NT2/D1 (cell line): ENCODE results near the gene MAST4.

Source experiments
- DNase-seq: peaks from one replicate; pipeline ENCODE4 v3.0.0-alpha.2; 2011; ENCODE audit warnings: low read depth, low spot score
- H3K27me3 ChIP-seq: 2 replicates; pipeline ENCODE4 v1.6.0; 2011; ENCODE audit warnings: mild to moderate bottlenecking; ENCODE audit not compliant: insufficient read length, insufficient read depth
- H3K36me3 ChIP-seq: 2 replicates; pipeline ENCODE4 v1.6.1; 2011; ENCODE audit warnings: mild to moderate bottlenecking, low read length, mixed read lengths; ENCODE audit not compliant: insufficient read depth, insufficient read length
- H3K4me1 ChIP-seq: 2 replicates; pipeline ENCODE4 v1.5.1; 2011; ENCODE audit not compliant: insufficient read depth, insufficient read length
- H3K4me3 ChIP-seq: 2 replicates; pipeline ENCODE4 v1.5.1; 2011; ENCODE audit warnings: low read depth; ENCODE audit not compliant: insufficient read length
- H3K9ac ChIP-seq: 2 replicates; pipeline ENCODE4 v1.6.0; 2011; ENCODE audit warnings: low read depth; ENCODE audit not compliant: insufficient read length
- H3K9me3 ChIP-seq: 2 replicates; pipeline ENCODE4 v1.5.1; 2011; ENCODE audit warnings: mild to moderate bottlenecking, low read length; ENCODE audit not compliant: insufficient read depth
- SUZ12 ChIP-seq: IDR thresholded peaks from 2 replicates; pipeline ENCODE4 v1.6.1; 2011; ENCODE audit not compliant: insufficient read length, insufficient read depth; ENCODE audit errors: extremely low read depth
- YY1 ChIP-seq: IDR thresholded peaks from 2 replicates; pipeline ENCODE4 v1.6.1; 2011; ENCODE audit not compliant: insufficient read length, insufficient read depth
- ZNF274 ChIP-seq: IDR thresholded peaks from 2 replicates; pipeline ENCODE4 v1.6.1; 2011; ENCODE audit warnings: mild to moderate bottlenecking, low read depth, low read length

Gene MAST4

DNA sequence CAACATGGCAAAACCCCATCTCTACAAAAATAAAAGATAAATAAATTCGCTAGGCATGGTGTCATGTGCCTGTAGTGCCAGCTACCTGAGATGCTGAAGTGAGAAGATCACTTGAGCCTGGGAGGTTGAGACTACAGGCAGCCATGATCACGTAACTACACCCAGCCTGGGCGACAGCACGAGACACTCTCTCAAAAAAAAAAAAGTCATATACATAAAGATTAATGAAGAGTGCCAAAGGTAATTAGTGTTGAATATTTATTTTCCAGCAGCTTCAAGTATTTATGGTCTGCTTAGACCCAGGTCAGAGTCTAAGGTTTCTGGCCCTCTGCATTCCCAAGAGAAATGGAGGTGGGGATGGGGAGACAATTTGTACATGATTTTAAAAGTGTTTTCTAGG, 432.7 kb downstream of the MAST4 start:
- H3K4me1 ChIP-seq = no peaks in the 10 kb centered on the region
- no peak for TF ChIP-seq ZNF274

DNA sequence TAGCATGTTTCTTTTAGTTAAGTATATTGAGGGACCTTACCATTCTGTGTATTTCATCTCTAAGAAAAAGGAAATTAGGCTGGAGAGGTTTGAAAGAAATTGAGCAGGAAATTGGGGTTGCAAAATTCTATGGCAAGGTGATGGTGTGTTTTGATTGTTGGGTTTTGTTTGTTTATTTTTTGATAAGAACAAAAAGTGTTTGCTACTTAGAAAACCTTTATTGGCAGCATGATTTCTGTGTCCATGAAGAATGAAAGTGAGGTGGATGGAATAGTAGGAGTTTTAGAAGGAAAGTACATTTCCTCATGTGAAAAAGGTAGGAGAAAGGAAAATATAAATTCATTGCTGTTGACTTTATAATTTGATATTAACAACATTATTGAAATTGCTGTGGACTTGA, 433.3 kb downstream of the MAST4 start:
- Histone ChIP-seq H3K36me3 (no peaks in the 10 kb centered on the region), H3K4me1 (no peaks in the 10 kb centered on the region), H3K9me3 (no peaks in the 10 kb centered on the region), H3K9ac (no peak overlapping the region), H3K27me3 (no peaks in the 10 kb centered on the region), H3K4me3 (no peak overlapping the region)
- no peak for TF ChIP-seq YY1
- no peak for TF ChIP-seq ZNF274
- no peak for TF ChIP-seq SUZ12
- no peak for DNase-seq

More for the DNA sequence above, 432.7 kb downstream of the MAST4 start:
- Histone ChIP-seq H3K9ac (no peak overlapping the region), H3K4me3 (no peak overlapping the region), H3K9me3 (no peaks in the 10 kb centered on the region), H3K36me3 (no peaks in the 10 kb centered on the region), H3K27me3 (no peaks in the 10 kb centered on the region)
- DNase-seq = no peak

DNA sequence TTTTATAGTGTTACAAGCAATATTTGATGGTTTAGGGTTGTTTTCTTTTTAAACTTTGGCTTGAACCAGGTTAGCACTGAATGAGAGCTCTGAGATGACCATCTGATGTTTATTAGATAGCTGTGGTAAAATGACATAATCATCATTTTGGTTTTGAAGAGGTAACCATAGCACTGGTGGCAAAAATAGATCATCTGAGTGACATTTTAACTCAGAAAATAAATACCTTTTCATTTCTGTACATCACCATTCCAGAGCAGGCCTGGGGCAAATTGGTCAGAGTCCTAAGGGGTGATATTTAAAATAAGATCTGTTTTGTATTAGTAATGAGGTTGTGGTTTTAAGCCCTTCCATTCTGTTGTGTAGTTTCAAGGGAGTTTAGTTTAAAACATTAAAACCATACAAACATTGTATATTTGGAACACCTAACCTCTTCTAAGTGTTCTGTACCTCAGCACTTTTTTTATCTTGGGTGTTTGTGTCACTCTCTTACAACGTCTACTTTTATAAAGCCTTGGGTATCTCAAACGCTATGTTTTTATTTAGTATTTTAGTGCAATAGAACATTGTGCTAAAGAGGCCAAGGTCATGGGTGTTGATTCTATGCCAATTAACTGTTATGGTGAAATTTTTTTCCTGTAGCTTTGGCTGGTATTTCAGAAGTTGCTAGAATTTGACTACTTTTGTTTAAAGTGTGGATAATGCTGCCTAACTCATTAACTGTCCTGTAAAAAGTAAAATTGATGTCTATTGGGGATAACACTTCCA, 434.3 kb downstream of the MAST4 start:
- H3K9me3 ChIP-seq = no peaks in the 10 kb centered on the region
- no peaks in the 10 kb centered on the region for H3K4me1 ChIP-seq
- TF ChIP-seq SUZ12 (no peak), YY1 (no peak), ZNF274 (no peak)
- no peak overlapping the region for H3K9ac ChIP-seq
- H3K36me3 ChIP-seq = no peaks in the 10 kb centered on the region
- H3K27me3 ChIP-seq = no peaks in the 10 kb centered on the region
- no peak overlapping the region for H3K4me3 ChIP-seq
- no peak for DNase-seq

GRCh38 chr5:67031057-67031443, 434.9 kb downstream of the MAST4 start:
- H3K9me3 ChIP-seq = no peaks in the 10 kb centered on the region

DNA sequence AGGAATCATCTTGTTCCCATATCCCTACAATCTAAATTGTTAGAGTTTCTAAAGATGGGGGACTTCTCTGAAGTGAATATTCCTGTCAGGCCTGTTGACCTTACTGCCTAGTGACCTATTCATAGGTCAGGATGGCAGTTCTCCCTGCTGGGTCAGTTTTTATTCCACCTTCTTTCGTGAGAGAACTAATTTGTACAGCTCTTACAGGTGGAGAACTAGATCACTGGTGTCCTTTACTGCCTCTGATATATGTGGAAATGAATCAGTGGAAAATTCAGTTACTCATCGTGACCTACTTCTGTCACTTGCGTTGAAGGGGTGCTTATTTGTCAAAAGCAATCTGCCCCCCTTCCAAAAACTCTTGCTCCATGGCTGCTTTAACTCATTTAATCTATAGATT, 435.5 kb downstream of the MAST4 start:
- Histone ChIP-seq H3K4me1 (no peaks in the 10 kb centered on the region), H3K9me3 (no peaks in the 10 kb centered on the region), H3K27me3 (no peaks in the 10 kb centered on the region), H3K4me3 (no peak overlapping the region), H3K9ac (no peak overlapping the region), H3K36me3 (no peaks in the 10 kb centered on the region)
- no peak for DNase-seq
- TF ChIP-seq SUZ12 = no peak
- TF ChIP-seq YY1 = no peak
- no peak for TF ChIP-seq ZNF274

More at GRCh38 chr5:67031057-67031443, 434.9 kb downstream of the MAST4 start:
- Histone ChIP-seq H3K4me3 (no peak overlapping the region), H3K4me1 (no peaks in the 10 kb centered on the region), H3K36me3 (no peaks in the 10 kb centered on the region), H3K27me3 (no peaks in the 10 kb centered on the region), H3K9ac (no peak overlapping the region)
- DNase-seq = no peak
- no peak for TF ChIP-seq SUZ12
- no peak for TF ChIP-seq ZNF274

GRCh38 chr5:67032921-67033664, 436.9 kb downstream of the MAST4 start:
- Histone ChIP-seq H3K27me3 (no peaks in the 10 kb centered on the region), H3K4me3 (no peak overlapping the region), H3K36me3 (no peaks in the 10 kb centered on the region), H3K4me1 (no peaks in the 10 kb centered on the region), H3K9ac (no peak overlapping the region), H3K9me3 (no peaks in the 10 kb centered on the region)
- no peak for DNase-seq
- TF ChIP-seq YY1 (no peak), SUZ12 (no peak), ZNF274 (no peak)

- Histone ChIP-seq H3K4me1 (no peaks in the 10 kb centered on the region), H3K36me3 (no peaks in the 10 kb centered on the region), H3K9me3 (no peaks in the 10 kb centered on the region), H3K4me3 (no peak overlapping the region), H3K27me3 (no peaks in the 10 kb centered on the region), H3K9ac (no peak overlapping the region)
- no peak for TF ChIP-seq ZNF274
- TF ChIP-seq SUZ12 = no peak
- no peak for TF ChIP-seq YY1
- DNase-seq = no peak
Observed at GRCh38 chr5:67033880-67034651, 437.9 kb downstream of the MAST4 start.
